SK-N-SH treated with all-trans-retinoic acid at 6 μM for 48 hours (cell line): Measurements from ENCODE around the gene TTC28.

Experiments used
- ARNTL ChIP-seq: fragments of 450-650 bp; formaldehyde crosslinking; IDR thresholded peaks from 2 replicates; pipeline ENCODE4 v1.5.0; 2020; ENCODE audit warnings: low read depth, mild to moderate bottlenecking, moderate library complexity, borderline replicate concordance
- CREB5 ChIP-seq: fragments of 250-450 bp; sonication (Bioruptor Pico); IDR thresholded peaks from 2 replicates; pipeline ENCODE4 v1.5.1; 2020; ENCODE audit warnings: low read depth, mild to moderate bottlenecking, moderate library complexity
- CSDC2 ChIP-seq: fragments of 250-450 bp; sonication (Bioruptor Pico); IDR thresholded peaks from 2 replicates; pipeline ENCODE4 v1.5.0; 2020; ENCODE audit warnings: mild to moderate bottlenecking, moderate library complexity
- PATZ1 ChIP-seq: fragments of 250-450 bp; sonication (Bioruptor Pico); IDR thresholded peaks from 2 replicates; pipeline ENCODE4 v1.8.0; 2020; ENCODE audit warnings: mild to moderate bottlenecking, moderate library complexity, borderline replicate concordance
- TOX ChIP-seq: fragments of 250-450 bp; sonication (Bioruptor Pico); IDR thresholded peaks from 2 replicates; pipeline ENCODE4 v1.8.0; 2021; ENCODE audit warnings: mild to moderate bottlenecking, moderate library complexity, borderline replicate concordance
- TSHZ2 ChIP-seq: fragments of 250-450 bp; sonication (Bioruptor Pico); IDR thresholded peaks from 2 replicates; pipeline ENCODE4 v1.5.0; 2020; ENCODE audit warnings: mild to moderate bottlenecking, moderate library complexity
- ZFP3 ChIP-seq: fragments of 250-450 bp; sonication (Bioruptor Pico); IDR thresholded peaks from 2 replicates; pipeline ENCODE4 v1.5.0; 2020; ENCODE audit warnings: mild to moderate bottlenecking, moderate library complexity
- ZFP30 ChIP-seq: fragments of 450-650 bp; formaldehyde crosslinking; IDR thresholded peaks from 2 replicates; pipeline ENCODE4 v1.5.0; 2022; ENCODE audit warnings: mild to moderate bottlenecking, moderate library complexity

GRCh38 chr22:28027453-28028448 is 651.9 kb downstream of the TTC28 start:
- no peak for TF ChIP-seq CSDC2
- no peak for TF ChIP-seq CREB5 (CRISPR knock-in tag)
- no peak for TF ChIP-seq PATZ1
- no peak for TF ChIP-seq ARNTL
- TF ChIP-seq ZFP3 = no peak
- no peak for TF ChIP-seq TOX
- no peak for TF ChIP-seq ZFP30 (CRISPR knock-in tag)
- TF ChIP-seq TSHZ2 (CRISPR knock-in tag) = no peak
